HG02759 (cell line): ENCODE measurements around the gene AMPD2.
"Not testable (repeated sequence)": the region's sequence is repeated elsewhere in the genome, so short reads cannot be mapped to it uniquely, and the experiment has no call there.

Experiments used
- ATAC-seq: cut with Tn5 transposase; IDR thresholded peaks from one replicate; pipeline ENCODE4 v1.9.1; 2021; ENCODE audit warnings: mild to moderate bottlenecking, moderate library complexity; ENCODE audit not compliant: unreplicated experiment

AMPD2 gene

GRCh38 chr1:109649491-109649914 is 29.9 kb downstream of the AMPD2 start:
- no peak for ATAC-seq

- no peak for ATAC-seq
These were observed 31.0 kb downstream of the AMPD2 start for GRCh38 chr1:109650609-109651008.

DNA sequence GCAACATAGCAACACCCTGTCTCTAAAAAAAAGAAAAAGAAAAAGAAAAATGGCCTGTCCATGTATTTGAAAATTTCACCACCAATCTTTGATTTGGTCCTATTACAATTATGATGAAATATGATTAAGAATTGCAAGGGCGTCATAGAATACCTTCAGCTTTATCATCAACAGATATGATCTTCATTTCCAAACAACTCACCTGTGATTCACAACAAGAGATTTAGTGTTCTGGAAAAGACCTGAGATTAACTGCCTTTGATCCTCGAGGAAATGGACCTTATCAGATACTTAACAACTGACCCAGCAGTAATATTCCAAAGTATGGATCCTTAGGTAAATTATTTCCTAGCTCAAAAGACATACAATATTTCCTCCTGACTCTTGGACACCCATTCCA is 32.8 kb downstream of the AMPD2 start:
- ATAC-seq = no peak

- ATAC-seq = no peak
These were observed 33.7 kb downstream of the AMPD2 start for GRCh38 chr1:109653306-109653705.

DNA sequence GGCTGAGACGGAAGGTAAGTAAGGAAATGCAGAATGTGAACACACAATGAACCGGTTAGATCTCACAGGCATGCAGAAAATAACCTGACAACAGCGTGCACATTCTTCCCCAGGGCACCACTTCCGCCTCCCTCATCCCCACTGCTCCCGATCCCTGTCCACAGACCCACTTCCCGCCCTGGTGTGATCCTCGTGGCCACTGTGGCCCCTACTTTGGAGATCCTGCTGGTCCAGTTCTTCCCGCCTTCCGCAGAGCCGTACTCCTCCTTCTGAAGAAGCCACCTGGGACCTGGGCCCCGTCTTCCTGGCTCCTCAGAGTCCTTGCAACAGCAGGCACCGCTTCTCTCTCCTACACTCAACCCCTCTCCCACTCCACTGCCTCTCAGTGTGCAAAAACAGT is 34.9 kb downstream of the AMPD2 start:
- ATAC-seq = no peak

- ATAC-seq = peak; percentile 95
These were observed 36.2 kb downstream of the AMPD2 start, which contains the start of gene GSTM4 for GRCh38 chr1:109655615-109656519. Gene GSTM4, plus strand, starts transcription at chr1:109656099. Its CDS starts 291 bp downstream, at chr1:109656390.

DNA sequence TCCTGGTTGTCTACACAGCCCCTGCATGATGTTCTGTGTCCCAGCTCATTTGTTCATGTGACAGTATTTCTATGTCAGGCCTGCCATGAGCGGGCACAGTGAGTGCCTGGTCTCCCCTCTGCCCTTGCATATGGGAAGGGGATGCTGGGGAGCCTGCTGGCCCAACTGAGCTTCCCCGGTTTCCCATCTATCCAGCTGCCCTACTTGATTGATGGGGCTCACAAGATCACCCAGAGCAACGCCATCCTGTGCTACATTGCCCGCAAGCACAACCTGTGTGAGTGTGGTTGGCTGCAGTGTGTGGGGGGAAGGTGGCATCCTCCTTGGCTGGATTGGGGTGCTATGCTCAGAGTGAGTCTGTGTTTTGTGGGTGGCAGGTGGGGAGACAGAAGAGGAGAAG is 37.8 kb downstream of the AMPD2 start:
- ATAC-seq = no peak

- no peak for ATAC-seq
These were observed 38.3 kb downstream of the AMPD2 start for GRCh38 chr1:109657970-109658369.

- ATAC-seq = no peak
These were observed 39.0 kb downstream of the AMPD2 start for GRCh38 chr1:109658533-109659042.

GRCh38 chr1:109659145-109659544 is 39.5 kb downstream of the AMPD2 start:
- ATAC-seq = no peak

DNA sequence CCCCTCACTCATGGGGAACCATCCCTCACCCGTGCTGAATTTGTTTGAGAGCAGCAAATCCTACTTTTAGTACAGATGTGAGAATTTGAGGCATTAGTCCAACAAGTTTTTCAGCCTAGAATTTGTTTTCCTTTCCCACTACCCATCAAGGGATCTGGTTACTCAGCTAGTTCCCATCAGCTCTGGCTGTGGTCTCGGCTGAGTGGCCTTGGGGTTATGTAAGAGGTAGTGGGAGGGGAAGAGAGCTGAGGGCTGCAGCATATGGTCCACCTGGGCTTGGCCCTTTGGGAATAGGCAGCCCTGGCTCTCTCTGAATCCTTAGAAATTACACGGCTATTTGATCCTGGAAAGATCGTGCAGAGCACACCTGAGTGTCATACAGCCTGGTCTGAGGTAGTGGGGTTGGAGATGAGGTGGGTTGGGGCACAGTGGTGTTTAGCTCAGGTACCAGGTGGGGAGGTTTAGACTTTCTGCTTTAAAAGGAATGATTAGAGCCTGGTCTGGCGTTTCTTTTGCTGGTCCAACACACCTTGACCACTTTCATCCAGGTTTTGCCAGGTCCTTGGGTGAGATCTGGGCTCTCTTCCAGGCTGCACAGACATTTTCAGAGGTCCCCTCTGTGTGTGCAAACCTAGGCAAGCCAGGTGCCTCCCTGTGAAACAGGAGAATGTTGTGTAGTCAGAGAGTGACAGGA is 40.5 kb downstream of the AMPD2 start:
- no peak for ATAC-seq

DNA sequence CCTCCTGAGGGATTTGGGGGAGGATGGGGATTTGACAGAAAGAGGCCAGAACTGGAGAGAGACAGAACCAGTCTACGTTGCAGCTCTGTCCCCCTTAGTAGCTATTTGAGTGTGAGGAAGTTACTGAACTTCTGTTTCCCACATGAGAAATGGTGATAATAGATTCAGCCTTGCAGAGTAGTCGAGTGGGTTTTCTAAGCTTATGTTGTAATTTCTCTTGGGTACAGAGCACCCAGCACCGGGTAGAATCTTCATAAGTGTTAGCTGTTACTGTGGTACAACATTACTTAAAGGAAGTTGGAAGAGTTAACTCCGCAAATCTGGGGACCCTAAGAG is 41.0 kb downstream of the AMPD2 start:
- not testable (repeated sequence) for ATAC-seq

DNA sequence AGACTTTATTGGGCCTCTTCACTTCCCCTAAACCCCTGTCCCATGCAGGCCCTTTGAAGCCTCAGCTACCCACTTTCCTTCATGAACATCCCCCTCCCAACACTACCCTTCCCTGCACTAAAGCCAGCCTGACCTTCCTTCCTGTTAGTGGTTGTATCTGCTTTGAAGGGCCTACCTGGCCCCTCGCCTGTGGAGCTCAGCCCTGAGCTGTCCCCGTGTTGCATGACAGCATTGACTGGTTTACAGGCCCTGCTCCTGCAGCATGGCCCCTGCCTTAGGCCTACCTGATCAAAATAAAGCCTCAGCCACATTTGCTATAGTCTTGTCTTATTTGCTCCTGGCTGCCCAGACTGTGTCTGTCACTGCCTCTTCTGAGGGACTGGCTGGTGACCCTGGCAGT is 41.8 kb downstream of the AMPD2 start:
- no peak for ATAC-seq

- ATAC-seq = no peak
These were observed 45.0 kb downstream of the AMPD2 start for GRCh38 chr1:109664671-109665070.

DNA sequence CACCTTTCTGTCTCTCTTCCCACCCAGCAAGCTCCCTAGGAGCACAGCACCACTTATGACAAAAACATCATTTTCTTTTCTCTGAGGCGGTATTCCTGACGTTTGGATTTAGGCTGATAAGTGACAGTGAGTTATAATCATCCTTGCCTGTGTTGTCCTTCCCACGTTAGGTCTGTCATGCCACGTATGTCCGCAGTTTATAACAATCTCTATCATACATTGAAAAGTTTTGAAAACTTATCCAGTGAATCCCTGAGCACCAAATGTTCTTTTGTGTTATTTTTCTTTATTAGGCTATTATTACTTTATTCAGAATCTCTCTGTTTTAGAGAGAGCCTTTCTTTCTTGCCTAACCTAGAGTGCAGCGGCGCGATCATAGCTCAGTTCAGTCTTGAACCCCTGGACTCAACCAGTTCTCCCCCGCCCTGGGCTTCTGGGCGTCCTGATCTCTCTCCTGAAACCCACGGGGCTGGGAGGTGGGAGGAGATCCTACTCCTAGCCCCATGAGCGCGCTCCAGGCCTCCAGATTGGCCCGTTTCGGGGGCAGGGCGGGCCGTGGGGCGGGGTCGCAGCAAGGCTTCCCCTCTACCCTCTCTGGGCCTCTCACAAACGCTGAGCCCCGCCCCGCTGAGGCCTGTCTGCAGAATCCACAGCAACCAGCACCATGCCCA is 48.0 kb downstream of the AMPD2 start, which contains the start of gene GSTM2:
TSS of gene GSTM2 (plus strand) at position 606 of the 671 bp plus-strand sequence. CDS start at position 665, 59 bp downstream.
- peak; percentile 98 for ATAC-seq

- ATAC-seq = no peak
These were observed 48.6 kb downstream of the AMPD2 start for GRCh38 chr1:109668123-109668775.

DNA sequence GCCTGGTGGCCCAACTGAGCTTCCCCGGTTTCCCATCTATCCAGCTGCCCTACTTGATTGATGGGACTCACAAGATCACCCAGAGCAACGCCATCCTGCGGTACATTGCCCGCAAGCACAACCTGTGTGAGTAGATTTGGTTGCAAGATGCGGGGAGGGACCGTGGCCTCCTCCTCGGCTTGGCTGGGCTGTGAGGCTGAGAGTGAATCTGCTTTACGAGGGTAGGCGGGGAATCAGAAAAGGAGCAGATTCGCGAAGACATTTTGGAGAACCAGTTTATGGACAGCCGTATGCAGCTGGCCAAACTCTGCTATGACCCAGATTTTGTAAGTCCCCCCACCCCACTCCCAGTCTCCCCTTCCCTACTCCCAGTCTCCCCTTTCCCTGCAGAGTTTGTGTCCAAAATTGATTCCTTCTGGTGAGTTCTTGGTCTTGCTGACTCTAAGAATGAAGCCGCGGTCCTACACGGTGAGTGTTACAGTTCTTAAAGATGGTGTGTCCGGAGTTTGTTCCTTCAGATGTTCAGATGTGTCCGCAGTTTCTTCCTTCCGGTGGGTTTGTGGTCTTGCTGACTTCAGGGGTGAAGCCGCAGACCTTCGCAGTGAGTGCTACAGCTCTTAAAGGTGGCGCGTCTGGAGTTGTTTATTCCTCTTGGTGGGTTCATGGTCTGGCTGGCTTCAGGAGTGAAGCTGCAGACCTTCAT is 49.8 kb downstream of the AMPD2 start:
- no peak for ATAC-seq

DNA sequence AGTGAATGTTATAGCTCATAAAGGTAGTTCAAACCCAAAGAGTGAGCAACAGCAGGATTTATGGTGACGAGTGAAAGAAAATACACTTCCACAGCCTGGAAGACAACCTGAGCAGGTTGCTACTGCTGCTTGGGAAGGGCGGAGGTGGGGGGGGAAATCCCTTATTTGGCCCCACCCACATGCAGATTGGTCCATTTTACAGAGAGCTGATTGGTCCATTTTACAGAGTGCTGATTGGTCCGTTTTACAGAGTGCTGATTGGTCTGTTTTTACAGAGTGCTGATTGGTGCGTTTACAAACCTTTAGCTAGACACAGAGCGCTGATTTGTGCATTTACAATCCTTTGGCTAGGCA is 50.3 kb downstream of the AMPD2 start:
- not testable (repeated sequence) for ATAC-seq

GRCh38 chr1:109671067-109671466 is 51.4 kb downstream of the AMPD2 start:
- ATAC-seq = no peak

GRCh38 chr1:109673861-109674260 is 54.2 kb downstream of the AMPD2 start:
- ATAC-seq = not testable (repeated sequence)
